SK-N-DZ (cell line): Measurements from ENCODE around the gene CCDC90B.

Experiments used
- DNase-seq: peaks from one replicate; pipeline ENCODE4 v3.0.0-alpha.2; 2015; ENCODE audit warnings: low spot score
- small RNA-seq, 2 experiments: library from RNA; depleted of rRNA; stranded (forward); fragments of <200 nt; gene quantifications; one replicate each; pipeline ENCODE3, GENCODE V24; 2014

Gene CCDC90B

DNA sequence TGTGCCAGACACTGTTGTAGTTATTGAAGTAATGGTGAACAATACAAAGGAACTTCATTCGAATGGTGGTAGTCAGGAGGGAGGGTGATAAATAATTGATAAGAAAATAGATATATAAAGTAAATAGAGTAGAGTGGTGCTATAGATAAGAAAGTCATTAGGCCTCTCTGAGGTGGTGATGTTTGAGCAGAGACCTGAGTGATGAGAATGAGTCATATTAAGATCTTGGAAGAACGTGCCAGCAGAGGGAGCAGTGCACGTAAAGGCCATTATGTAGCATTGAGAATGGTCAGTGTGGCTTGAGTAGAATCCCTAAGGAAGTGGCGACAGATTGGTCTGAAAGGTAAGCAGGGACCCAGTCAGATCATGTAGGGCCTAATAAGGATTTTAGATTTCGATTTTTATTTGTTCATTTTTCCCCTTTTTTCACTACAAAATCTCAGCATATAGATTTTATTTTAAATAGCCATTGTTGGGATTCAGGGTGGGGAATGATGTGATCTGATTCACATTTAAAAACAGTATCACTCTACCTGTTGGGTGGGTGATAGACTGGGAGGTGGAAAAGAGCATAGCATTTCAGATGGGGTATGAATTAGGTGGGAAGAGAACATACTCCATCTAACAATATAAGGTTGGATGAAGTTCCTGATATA lies 44.7 kb downstream of the CCDC90B start:
- DNase-seq, result peak; percentile 73

DNA sequence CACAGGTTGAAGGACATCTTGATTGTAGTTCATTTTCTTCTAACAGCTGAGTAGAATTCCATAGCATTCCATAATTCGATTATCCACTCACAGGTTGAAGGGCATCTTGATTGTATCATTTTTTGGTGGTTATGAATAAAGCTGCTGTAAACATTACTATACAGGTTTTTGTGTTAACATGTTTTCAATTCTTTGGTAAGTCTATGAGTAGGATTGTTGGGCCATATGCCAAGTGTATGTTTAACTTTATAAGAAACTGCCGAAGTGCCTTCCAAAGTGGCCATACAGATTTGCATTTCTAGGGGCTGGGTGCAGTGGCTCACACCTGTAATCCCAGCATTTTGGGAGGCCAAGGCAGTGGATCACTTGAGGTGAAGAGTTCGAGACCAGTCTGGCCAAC lies 48.1 kb downstream of the CCDC90B start:
- DNase-seq, result peak; percentile 22

DNA sequence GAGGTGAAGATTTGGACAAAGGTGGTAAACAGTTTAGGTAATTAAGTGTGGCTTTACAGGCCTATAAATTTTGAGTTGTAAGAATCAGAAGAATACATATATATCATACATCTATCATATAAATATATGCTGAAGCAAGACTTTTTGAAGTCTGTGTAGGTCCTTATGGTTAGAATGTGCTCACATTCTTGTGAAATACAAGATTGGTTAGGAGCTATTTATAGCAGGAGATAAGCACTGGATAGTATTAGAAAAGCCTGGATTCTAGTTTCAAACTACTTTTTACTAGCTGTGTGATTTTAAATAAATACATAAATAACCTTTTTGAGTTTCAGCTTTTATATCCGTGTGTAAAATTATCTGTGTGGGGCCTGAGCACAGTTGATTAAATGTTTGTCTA lies 50.3 kb downstream of the CCDC90B start:
- no peak for DNase-seq

DNA sequence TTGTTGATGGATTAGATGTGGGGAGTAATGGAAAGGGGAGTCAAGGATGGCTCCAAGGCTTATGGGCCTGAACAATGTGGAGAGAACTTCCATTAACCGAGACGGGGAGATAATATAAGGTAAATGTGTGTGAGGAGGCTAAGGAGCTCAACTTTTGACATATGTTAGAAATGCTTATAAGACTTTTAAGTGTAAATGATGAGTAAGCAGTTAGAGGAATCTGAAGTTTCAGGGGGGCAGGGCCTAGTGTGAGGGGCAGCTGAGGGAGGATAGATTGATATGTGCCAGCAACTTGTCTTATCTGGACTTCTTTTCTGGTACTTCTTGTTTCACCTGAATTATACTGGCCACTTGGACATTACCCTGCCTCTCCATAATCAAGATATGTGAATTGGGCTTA lies 62.7 kb downstream of the CCDC90B start:
- DNase-seq, result no peak

DNA sequence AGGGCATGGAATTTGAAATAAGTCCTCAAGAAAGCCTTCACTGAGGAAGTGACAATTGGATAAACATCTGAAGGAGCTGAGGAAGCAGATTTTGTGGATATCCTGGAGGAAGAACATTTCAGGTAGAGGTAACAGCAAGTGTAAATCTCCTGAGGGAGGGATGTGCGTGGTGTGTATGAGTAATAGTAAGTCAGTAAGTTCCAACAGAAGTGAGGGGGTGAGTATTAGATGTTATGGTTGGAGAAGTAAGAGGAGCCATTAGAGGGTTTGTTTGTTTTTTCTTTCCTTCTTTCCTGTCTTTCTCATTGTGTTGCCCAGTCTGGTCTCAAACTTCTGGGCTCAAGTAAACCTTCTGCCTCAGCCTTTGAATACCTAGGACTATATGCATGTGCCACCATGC lies 63.7 kb downstream of the CCDC90B start:
- DNase-seq, result no peak

DNA sequence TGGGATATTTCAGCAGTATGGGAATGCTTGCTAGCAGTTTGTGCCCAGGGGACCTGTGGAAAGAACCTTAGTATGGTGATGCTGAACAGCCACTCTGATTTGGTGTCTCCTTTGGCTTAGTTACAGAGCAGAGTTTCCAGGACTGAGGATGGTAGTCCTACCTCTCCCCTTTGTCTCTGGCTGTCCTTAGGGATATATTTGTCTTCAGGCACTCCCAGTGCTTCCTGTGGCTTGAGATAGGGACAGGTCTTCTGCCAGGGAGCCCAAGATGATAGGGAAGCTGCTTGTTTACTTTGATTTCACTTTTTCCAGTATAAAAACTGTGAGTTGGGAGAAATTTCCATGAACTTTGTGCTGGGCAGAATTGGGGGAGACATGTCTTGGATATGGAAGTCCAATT lies 64.5 kb downstream of the CCDC90B start:
- DNase-seq, result no peak

DNA sequence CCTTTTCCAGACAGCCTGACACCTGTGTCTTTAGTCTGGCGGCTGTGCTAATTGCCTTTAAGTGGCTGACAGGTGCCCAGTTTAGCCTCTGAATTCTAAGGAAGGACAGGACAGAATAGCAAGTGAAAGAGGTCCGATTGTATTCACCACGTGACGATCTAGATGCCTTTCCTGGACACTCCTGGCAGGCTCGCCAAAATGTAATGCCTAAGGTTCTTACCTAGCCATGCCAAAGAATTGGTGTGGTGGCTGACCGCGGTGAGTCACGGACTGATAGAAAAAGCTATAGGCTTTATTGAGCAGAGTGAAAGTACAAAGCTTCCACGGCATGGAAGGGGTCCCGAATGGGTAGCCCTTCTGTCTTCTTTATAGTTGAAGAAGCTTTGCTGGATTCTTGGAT lies 65.9 kb downstream of the CCDC90B start:
- no peak for DNase-seq

DNA sequence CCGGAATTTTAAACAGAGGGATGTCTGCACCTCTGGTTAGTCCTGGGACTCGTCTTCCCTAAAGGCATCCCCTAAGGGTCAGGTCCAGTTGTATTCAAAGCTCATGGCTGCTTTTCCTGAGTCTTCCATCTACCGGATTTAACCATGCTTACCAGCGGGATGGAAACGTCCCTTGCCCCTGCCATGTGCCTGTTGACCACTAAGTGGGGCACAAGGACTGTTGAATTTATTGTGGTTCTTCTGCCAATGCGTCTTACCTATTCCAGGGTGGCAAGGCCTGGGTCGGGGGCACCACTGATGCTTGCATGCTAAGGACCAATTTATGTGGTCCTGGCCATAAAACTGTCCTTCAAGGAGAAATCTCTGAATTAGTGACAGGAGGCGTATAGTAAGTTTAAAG lies 67.1 kb downstream of the CCDC90B start:
- peak; percentile 41 for DNase-seq

Small RNA genes lying within 50 kb of the gene (small RNA-seq; reads per million reads assigned to genes)
- gene AP000873.5, result 0 reads per million in 2 experiments
